Renal cortex interstitium (tissue), 11 donors: ENCODE results near the gene GPR161. TPM values are rescaled to one million over a fixed set of nuclear protein-coding genes. Genes with fewer than 3 reads are reported as not detected.

Source experiments
- DNase-seq, 11 donors: peaks; one replicate each; pipeline ENCODE4 v3.0.0-alpha.2; 2013; ENCODE audit warnings: low read depth in 9 of 11, low spot score in 4 of 11; ENCODE audit errors: extremely low read depth in 1 of 11
- polyA plus RNA-seq, 3 donors: library from polyadenylated mRNA; unstranded; fragments of 120-200 nt; gene quantifications; one replicate each; pipeline ENCODE4 v1.2.1, GENCODE V29; 2013; ENCODE audit not compliant: insufficient read length in 3 of 3

Gene GPR161
- polyA plus RNA-seq, 3 donors, result 16.7 to 23.9 (median 20.0) TPM

- DNase-seq, result no peak
Measured at GRCh38 chr1:168121401-168122011, 15.2 kb downstream of the GPR161 start.

DNA sequence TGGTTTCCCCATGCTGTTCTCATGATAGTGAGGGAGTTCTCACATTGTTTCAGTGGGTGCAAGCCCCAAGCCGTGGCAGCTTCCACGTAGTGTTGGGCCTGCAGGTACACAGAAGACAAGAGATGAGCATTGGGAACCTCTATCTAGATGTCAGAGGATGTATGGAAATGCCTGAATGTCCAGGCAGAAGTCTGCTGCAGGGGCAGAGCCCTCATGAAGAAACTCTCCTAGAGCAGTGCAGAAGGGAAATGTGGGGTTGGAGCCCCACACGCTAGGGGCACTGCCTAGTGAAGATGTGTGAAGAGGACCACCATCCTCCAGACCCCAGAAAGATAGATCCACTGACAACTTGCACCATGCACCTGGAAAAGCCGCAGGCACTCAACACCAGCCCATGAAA lies 17.0 kb downstream of the GPR161 start:
- DNase-seq, result no peak

GRCh38 chr1:168116327-168116799 lies 20.4 kb downstream of the GPR161 start:
- DNase-seq, result no peak

- no peak for DNase-seq
Measured at GRCh38 chr1:168114845-168115244, 21.9 kb downstream of the GPR161 start.

- DNase-seq, result no peak
Measured at GRCh38 chr1:168112673-168113305, 23.9 kb downstream of the GPR161 start.

- DNase-seq, result no peak
Measured at GRCh38 chr1:168110896-168111545, 25.7 kb downstream of the GPR161 start.

GRCh38 chr1:168106274-168106673 lies 30.5 kb downstream of the GPR161 start:
- no peak for DNase-seq

DNA sequence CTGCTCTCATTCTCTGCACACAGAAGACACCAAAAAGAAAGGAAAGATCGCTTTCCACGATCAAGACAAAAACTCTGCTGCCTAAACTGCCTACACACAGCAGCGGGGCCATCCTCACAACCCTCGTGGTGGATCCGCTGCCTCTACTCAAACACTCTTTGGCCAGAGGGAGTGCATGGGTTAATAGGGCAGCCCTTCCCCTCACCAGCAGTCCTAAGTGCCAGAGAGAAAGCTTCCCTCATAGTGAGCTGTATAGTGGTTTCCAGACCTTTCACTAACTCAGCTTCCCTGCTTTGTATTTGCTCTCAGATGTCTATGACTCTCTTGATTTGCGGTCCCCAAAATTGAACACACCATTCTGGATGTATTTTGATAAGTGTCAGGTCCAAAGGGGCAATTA lies 30.9 kb downstream of the GPR161 start:
- no peak for DNase-seq

- DNase-seq, result no peak
Measured at GRCh38 chr1:168104535-168104934, 32.2 kb downstream of the GPR161 start.

GRCh38 chr1:168102487-168102886 lies 34.2 kb downstream of the GPR161 start:
- DNase-seq, result no peak

DNA sequence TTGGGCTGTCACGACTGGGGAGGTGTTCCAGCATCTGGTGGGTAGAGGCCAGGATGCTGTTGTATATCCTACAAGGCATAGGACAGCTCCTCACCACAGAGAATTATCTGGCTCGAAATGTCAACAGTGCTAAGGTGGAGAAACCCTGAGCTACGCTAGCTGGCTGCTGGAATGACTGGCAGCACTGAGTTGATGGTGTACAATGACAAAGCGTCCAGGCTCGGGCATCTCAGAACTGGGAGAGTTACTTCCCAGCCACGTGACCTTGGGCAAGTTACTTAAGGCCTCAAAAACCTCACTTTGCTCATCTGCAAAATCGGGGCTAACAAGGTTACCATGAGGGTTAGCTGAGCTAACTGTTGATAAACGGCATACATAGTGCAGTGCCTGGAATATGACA lies 35.4 kb downstream of the GPR161 start:
- no peak for DNase-seq

- DNase-seq, result no peak
Measured at GRCh38 chr1:168100315-168101002, 36.3 kb downstream of the GPR161 start.

- DNase-seq, result no peak
Measured at GRCh38 chr1:168099337-168099801, 37.4 kb downstream of the GPR161 start.

DNA sequence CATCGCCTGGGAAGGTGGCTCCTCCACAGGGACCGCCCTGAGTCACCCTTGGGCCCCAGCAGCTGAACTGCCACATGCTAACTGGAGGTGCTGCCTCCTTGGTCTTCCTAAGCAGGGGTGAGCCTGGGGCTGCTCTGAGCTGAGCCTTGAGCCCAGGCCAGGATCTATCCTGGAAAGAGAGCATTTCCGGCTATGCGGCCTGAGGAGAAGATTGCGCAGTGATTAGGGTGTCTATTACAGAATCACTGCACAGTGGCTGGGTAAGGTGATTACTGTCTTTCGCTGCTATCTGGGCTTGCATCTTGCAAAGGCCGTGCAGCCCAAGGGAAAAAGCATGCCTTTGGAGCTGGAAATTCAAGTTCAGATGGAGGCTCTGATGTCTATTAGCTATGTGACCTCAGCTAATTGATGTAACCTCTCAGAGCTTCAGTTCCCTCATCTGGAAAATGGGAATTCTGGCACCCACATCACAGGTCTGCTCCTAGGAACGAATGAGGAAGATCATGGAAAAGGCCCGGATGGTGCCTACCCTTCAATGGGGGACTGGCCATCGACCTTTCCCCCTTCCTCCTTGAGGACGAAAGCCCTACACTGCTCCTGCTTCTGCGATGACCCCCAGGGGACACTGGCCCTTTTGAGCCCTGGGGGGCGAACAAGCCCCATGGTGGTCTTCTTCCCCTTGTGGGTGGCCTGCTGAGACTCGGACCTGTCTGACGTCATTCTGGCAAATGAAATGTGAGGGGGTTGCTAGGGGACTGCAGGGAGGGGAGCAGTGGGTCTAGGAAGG lies 38.0 kb downstream of the GPR161 start:
- no peak for DNase-seq

GRCh38 chr1:168097921-168098528 lies 38.7 kb downstream of the GPR161 start:
- DNase-seq, result no peak

DNA sequence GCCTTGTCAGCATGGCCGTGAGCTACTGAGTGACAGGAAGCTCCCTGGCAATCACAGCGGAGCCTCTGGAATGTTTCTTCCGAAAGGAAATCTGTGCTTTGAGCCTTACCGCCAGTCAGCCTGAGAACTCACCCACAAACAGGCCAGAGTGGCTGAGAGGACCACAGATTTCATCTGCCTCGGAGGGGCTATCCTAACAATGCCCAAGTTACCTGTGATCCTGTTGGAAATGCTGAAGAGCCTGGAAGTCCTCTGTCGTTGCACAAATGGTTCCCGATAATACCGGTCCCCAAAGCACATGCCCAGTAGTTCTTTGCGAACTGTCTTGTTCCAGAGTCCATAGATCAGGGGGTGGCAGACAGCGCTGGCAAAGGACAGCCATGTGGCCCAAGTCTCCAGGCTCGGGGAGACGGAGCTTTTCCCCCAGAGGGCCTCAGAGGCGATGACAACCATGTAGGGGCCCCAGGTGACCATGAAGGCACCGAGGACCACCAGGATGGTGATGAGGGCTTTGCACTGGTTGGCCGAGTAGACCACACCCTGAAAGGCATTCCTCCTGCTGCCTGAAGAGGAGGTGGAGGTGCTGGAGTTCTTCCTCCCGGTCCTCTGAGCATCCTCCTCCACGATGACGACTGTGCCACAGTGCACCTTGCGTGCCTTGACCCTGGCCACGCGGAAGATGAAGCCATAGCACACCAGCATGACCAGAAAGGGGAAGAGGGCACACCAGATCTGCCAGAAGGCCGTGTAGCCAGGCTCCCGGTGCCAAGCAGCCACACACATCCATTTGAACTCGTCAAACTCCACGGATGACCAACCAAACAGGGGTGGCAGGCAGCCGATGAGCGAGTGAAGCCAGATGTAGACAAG lies 40.2 kb downstream of the GPR161 start:
- no peak for DNase-seq

GRCh38 chr1:168095476-168095875 lies 41.3 kb downstream of the GPR161 start:
- DNase-seq, result no peak

- DNase-seq, result no peak
Measured at GRCh38 chr1:168093616-168094015, 43.1 kb downstream of the GPR161 start.
